GM12878 (cell line): ENCODE data around the gene FRRS1L. TPM values are rescaled to one million over a fixed set of nuclear protein-coding genes. Genes with fewer than 3 reads are reported as not detected.

ENCODE experiments used
- ATF7 ChIP-seq: fragments of 450-650 bp; IDR thresholded peaks from 2 replicates; pipeline ENCODE4 v1.6.1; 2016; ENCODE audit warnings: low read depth, mild to moderate bottlenecking
- BCL11A ChIP-seq: IDR thresholded peaks from 2 replicates; pipeline ENCODE4 v1.6.1; 2011; ENCODE audit warnings: low read depth, low read length
- CEBPB ChIP-seq, 2 experiments: fragments of 150-350 bp in 1 of 2; IDR thresholded peaks; 2 replicates each; pipeline ENCODE4 v1.6.1; 2012 to 2014; ENCODE audit warnings: low read depth in 2 of 2, low read length in 2 of 2, borderline replicate concordance in 1 of 2, inconsistent platforms in 1 of 2
- CEBPZ ChIP-seq: fragments of 150-350 bp; IDR thresholded peaks from 2 replicates; pipeline ENCODE4 v1.6.1; 2016; ENCODE audit warnings: low read depth, low read length
- CHD2 ChIP-seq: IDR thresholded peaks from 2 replicates; pipeline ENCODE4 v1.6.1; 2011; ENCODE audit warnings: low read depth, low read length, improper control_type of control experiment, borderline replicate concordance
- DPF2 ChIP-seq: fragments of 450-650 bp; IDR thresholded peaks from 2 replicates; pipeline ENCODE4 v1.6.1; 2017; ENCODE audit warnings: mild to moderate bottlenecking
- E2F8 ChIP-seq: fragments of 450-650 bp; IDR thresholded peaks from 2 replicates; pipeline ENCODE4 v1.6.1; 2018; ENCODE audit warnings: mild to moderate bottlenecking, low read depth, moderate library complexity; ENCODE audit not compliant: partially characterized antibody
- FOXK2 ChIP-seq: fragments of 450-650 bp; IDR thresholded peaks from 2 replicates; pipeline ENCODE4 v1.6.1; 2017; ENCODE audit warnings: mild to moderate bottlenecking, moderate library complexity
- IKZF1 ChIP-seq: fragments of 450-650 bp; conservative IDR thresholded peaks from 2 replicates; pipeline ENCODE4 v1.6.1; 2017; ENCODE audit warnings: antibody characterized with exemption, mild to moderate bottlenecking
- IKZF2 ChIP-seq, 2 experiments: fragments of 450-650 bp; IDR thresholded peaks; 2 replicates each; pipeline ENCODE4 v1.6.1; 2017; ENCODE audit warnings: mild to moderate bottlenecking in 2 of 2, moderate library complexity in 2 of 2
- JUND ChIP-seq: IDR thresholded peaks from 2 replicates; pipeline ENCODE4 v1.6.1; 2012; ENCODE audit warnings: low read depth, mild to moderate bottlenecking, low read length, improper control_type of control experiment, moderate library complexity
- MEF2A ChIP-seq: IDR thresholded peaks from 2 replicates; pipeline ENCODE4 v1.6.1; 2011; ENCODE audit warnings: low read depth, mild to moderate bottlenecking, low read length, moderate library complexity; ENCODE audit not compliant: insufficient read depth
- MTA2 ChIP-seq: fragments of 450-650 bp; IDR thresholded peaks from 2 replicates; pipeline ENCODE4 v1.6.1; 2016; ENCODE audit warnings: low read depth, mild to moderate bottlenecking, moderate library complexity
- MYB ChIP-seq: fragments of 150-350 bp; IDR thresholded peaks from 2 replicates; pipeline ENCODE4 v1.6.1; 2014; ENCODE audit warnings: mild to moderate bottlenecking, low read depth, low read length, borderline replicate concordance
- NBN ChIP-seq: fragments of 450-650 bp; IDR thresholded peaks from 2 replicates; pipeline ENCODE4 v1.6.1; 2016
- NFIC ChIP-seq: IDR thresholded peaks from 2 replicates; pipeline ENCODE4 v1.6.1; 2012; ENCODE audit warnings: low read depth, mild to moderate bottlenecking, inconsistent platforms, low read length, moderate library complexity
- PKNOX1 ChIP-seq: fragments of 450-650 bp; IDR thresholded peaks from 2 replicates; pipeline ENCODE4 v1.6.1; 2016; ENCODE audit warnings: mild to moderate bottlenecking
- POLR2A ChIP-seq: IDR thresholded peaks from 2 replicates; pipeline ENCODE4 v1.6.1; 2011; ENCODE audit warnings: low read depth, mild to moderate bottlenecking, low read length
- PRDM15 ChIP-seq: fragments of 450-650 bp; formaldehyde crosslinking; IDR thresholded peaks from 2 replicates; pipeline ENCODE4 v1.4.0; 2020; ENCODE audit warnings: mild to moderate bottlenecking, moderate library complexity
- RUNX3 ChIP-seq: IDR thresholded peaks from 2 replicates; pipeline ENCODE4 v1.6.1; 2012; ENCODE audit warnings: low read length, inconsistent platforms
- TCF7 ChIP-seq: IDR thresholded peaks from 2 replicates; pipeline ENCODE4 v1.6.1; 2014; ENCODE audit warnings: antibody characterized with exemption, borderline replicate concordance
- polyA plus RNA-seq, 11 experiments: library from polyadenylated mRNA; depleted of rRNA in 4 of 11; unstranded in 6 of 11; stranded (reverse) in 5 of 11; fragments of >200 nt; fragmentation: Nextera tagmentation in 4 of 11; fragmentation: Illumina TruSeq in 1 of 11; extraction: Ambion mirVana in 4 of 11; extraction: Trizol in 1 of 11; gene quantifications; 1 replicate in 1 of 11; 2 replicates in 10 of 11; pipeline versions ENCODE4 v1.2.1 to v1.2.3, GENCODE V29; 2011 to 2016; ENCODE audit warnings: inconsistent platforms in 2 of 11, missing spikeins in 2 of 11, low read depth in 1 of 11
- total RNA-seq, 4 experiments: library from RNA; depleted of rRNA in 3 of 4; stranded (reverse); fragments of >200 nt in 3 of 4; fragmentation: Illumina TruSeq in 1 of 4; extraction: Trizol in 1 of 4; gene quantifications; 2 replicates each; pipeline versions ENCODE4 v1.2.1 to v1.2.3, GENCODE V29; 2013 to 2021

The FRRS1L gene
- total and polyA plus RNA-seq, 10 of the 15 experiments (the other 5 are each of a cell fraction or from before 2014, with no cell fraction given): not detected

- no peak for TF ChIP-seq PRDM15
- 0 out of 2 replicates have a peak, but pooled peaks have one; percentile 22 for TF ChIP-seq PKNOX1
- peak; percentile 68; the same call in 1 of the 2 replicates for TF ChIP-seq NFIC
- no peak for TF ChIP-seq MYB
- peak; percentile 92 for TF ChIP-seq ATF7
- no peak for TF ChIP-seq IKZF1
- no peak for TF ChIP-seq MEF2A
- peak; percentile 82 for TF ChIP-seq RUNX3
- no peak for TF ChIP-seq CEBPB (IDR thresholded peaks at IDR 0.05; ENCODE audit: borderline replicate concordance in 1 of 2, low read depth in 2 of 2, low read length in 2 of 2)
- TF ChIP-seq IKZF2 (IDR thresholded peaks at IDR 0.05): no peak; a peak in 1 of 4 replicates
- peak; percentile 60; the same call in 1 of the 2 replicates for TF ChIP-seq TCF7
- no peak for TF ChIP-seq POLR2A
- no peak for TF ChIP-seq E2F8
- TF ChIP-seq JUND: no peak
- TF ChIP-seq BCL11A: 0 out of 2 replicates have a peak, but pooled peaks have one; percentile 42
- peak; percentile 37; the same call in 1 of the 2 replicates for TF ChIP-seq MTA2
- TF ChIP-seq NBN: no peak
- TF ChIP-seq DPF2: no peak
- no peak for TF ChIP-seq FOXK2
- TF ChIP-seq CEBPZ: no peak
- no peak for TF ChIP-seq CHD2
Measured at GRCh38 chr9:109110329-109111021, 56.6 kb downstream of the FRRS1L start (continued).
